HEK293T (cell line): Measurements from ENCODE around the gene TRIP4.
"Not testable (repeated sequence)": the region's sequence is repeated elsewhere in the genome, so short reads cannot be mapped to it uniquely, and the experiment has no call there.

Experiments
- CTCF ChIA-PET: fragments of 350-600 bp; formaldehyde crosslinking; extraction: SDS; loops from one replicate; lab custom pipeline; 2021; ENCODE audit warnings: antibody characterized with exemption, inconsistent platforms; lab: Yijun Ruan, JAX
- POLR2A ChIA-PET: fragments of 350-600 bp; formaldehyde crosslinking; extraction: SDS; loops from one replicate; lab custom pipeline; 2020; ENCODE audit warnings: antibody characterized with exemption, inconsistent platforms; lab: Yijun Ruan, JAX
- DNase-seq: peaks from one replicate; pipeline ENCODE4 v3.0.0; 2012; ENCODE audit warnings: mixed read lengths; ENCODE audit errors: extremely low spot score
- ARNT ChIP-seq: fragments of 450-650 bp; IDR thresholded peaks from 2 replicates; pipeline ENCODE4 v1.6.1; 2017; ENCODE audit warnings: mild to moderate bottlenecking
- BHLHE40 ChIP-seq: fragments of 450-650 bp; IDR thresholded peaks from 2 replicates; pipeline ENCODE4 v1.6.1; 2016; ENCODE audit warnings: mild to moderate bottlenecking, moderate library complexity, borderline replicate concordance
- CTBP1 ChIP-seq: fragments of 450-650 bp; IDR thresholded peaks from 2 replicates; pipeline ENCODE4 v1.6.1; 2016; ENCODE audit warnings: borderline replicate concordance
- ELF4 ChIP-seq: fragments of 450-650 bp; IDR thresholded peaks from 2 replicates; pipeline ENCODE4 v1.6.1; 2017; ENCODE audit warnings: antibody characterized with exemption
- FOXA1 ChIP-seq: fragments of 450-650 bp; IDR thresholded peaks from 2 replicates; pipeline ENCODE4 v1.6.1; 2016; ENCODE audit warnings: mild to moderate bottlenecking
- FOXK2 ChIP-seq: fragments of 450-650 bp; IDR thresholded peaks from 2 replicates; pipeline ENCODE4 v1.6.1; 2016; ENCODE audit warnings: mild to moderate bottlenecking
- FOXM1 ChIP-seq: fragments of 450-650 bp; IDR thresholded peaks from 2 replicates; pipeline ENCODE4 v1.6.1; 2017; ENCODE audit warnings: mild to moderate bottlenecking, borderline replicate concordance
- HDGF ChIP-seq: fragments of 450-650 bp; IDR thresholded peaks from 2 replicates; pipeline ENCODE4 v1.6.1; 2017; ENCODE audit warnings: antibody characterized with exemption, borderline replicate concordance
- L3MBTL2 ChIP-seq: fragments of 450-650 bp; conservative IDR thresholded peaks from 2 replicates; pipeline ENCODE4 v1.6.1; 2016; ENCODE audit warnings: mild to moderate bottlenecking
- LEF1 ChIP-seq: fragments of 450-650 bp; IDR thresholded peaks from 2 replicates; pipeline ENCODE4 v1.6.1; 2017; ENCODE audit warnings: mild to moderate bottlenecking, borderline replicate concordance
- NFRKB ChIP-seq: fragments of 450-650 bp; IDR thresholded peaks from 2 replicates; pipeline ENCODE4 v1.6.1; 2016; ENCODE audit warnings: mild to moderate bottlenecking, moderate library complexity
- SP1 ChIP-seq: fragments of 450-650 bp; IDR thresholded peaks from 2 replicates; pipeline ENCODE4 v1.6.1; 2017
- SUZ12 ChIP-seq: fragments of 450-650 bp; IDR thresholded peaks from 2 replicates; pipeline ENCODE4 v1.6.1; 2016; ENCODE audit warnings: mild to moderate bottlenecking
- TARDBP ChIP-seq: fragments of 450-650 bp; IDR thresholded peaks from 2 replicates; pipeline ENCODE4 v1.6.1; 2016
- ZNF384 ChIP-seq: fragments of 450-650 bp; IDR thresholded peaks from 2 replicates; pipeline ENCODE4 v1.6.1; 2016
- TF ChIP-seq, protein P1 (sequence below): fragments of 450-650 bp; IDR thresholded peaks from 2 replicates; pipeline ENCODE4 v1.6.1; 2016

TRIP4 gene

DNA sequence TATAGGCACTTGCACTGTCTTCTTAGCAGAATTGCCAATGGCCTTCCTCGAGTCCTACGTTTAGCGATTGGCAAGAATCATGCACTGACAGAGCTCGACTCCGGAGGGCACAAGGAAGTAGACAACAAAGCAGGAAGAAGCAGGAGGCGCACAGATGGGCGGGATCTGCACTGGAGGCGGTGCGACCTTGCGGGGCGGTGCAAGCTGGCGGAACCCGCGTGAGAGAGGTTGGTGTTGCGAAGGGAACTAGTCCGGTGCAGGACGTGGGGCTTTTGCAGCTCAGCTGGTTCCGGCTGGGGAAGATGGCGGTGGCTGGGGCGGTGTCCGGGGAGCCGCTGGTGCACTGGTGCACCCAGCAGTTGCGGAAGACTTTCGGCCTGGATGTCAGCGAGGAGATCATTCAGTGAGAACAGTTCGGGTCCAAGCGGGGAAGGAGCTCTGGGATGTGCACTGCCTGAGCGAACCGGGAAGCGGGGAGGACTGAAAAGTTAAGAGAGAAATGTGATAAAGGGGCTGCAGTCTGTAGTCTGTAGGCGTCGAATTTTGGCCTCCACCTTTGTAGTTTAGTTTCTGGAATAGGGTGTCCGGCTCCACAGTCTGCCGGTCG, at the start of gene TRIP4:
TSS of gene TRIP4 (plus strand) at position 275 of the 607 bp plus-strand sequence. CDS start at position 303, 28 bp downstream.
- POLR2A ChIA-PET = interaction anchor here (0.6 to 2.2 kb wide), 10 partner anchors 9 to 1147 kb away, joined by 3 to 7 read pairs (median 4); partner anchors contain the start of genes PPIB and ZNF609
- peak; percentile 85 for DNase-seq
- TF ChIP-seq ARNT = no peak
- TF ChIP-seq SUZ12 = no peak
- no peak for TF ChIP-seq BHLHE40
- TF ChIP-seq SP1 = no peak
- TF ChIP-seq LEF1 = no peak; the same call in 1 of the 2 replicates
- no peak for TF ChIP-seq HDGF
- TF ChIP-seq FOXM1 = peak; percentile 86; the same call in 1 of the 2 replicates
- no peak for TF ChIP-seq FOXK2
- peak; percentile 85 for TF ChIP-seq L3MBTL2
- TF ChIP-seq FOXA1 = no peak
- TF ChIP-seq NFRKB = peak; percentile 74
- TF ChIP-seq, protein P1, sequence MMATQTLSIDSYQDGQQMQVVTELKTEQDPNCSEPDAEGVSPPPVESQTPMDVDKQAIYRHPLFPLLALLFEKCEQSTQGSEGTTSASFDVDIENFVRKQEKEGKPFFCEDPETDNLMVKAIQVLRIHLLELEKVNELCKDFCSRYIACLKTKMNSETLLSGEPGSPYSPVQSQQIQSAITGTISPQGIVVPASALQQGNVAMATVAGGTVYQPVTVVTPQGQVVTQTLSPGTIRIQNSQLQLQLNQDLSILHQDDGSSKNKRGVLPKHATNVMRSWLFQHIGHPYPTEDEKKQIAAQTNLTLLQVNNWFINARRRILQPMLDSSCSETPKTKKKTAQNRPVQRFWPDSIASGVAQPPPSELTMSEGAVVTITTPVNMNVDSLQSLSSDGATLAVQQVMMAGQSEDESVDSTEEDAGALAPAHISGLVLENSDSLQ = peak; percentile 56
- TF ChIP-seq ELF4 = peak; percentile 77
- TF ChIP-seq ZNF384 = 0 out of 2 replicates have a peak, but pooled peaks have one; percentile 8
- TF ChIP-seq CTBP1 = peak; percentile 92
- no peak for TF ChIP-seq TARDBP
- CTCF ChIA-PET = no interaction called here

DNA sequence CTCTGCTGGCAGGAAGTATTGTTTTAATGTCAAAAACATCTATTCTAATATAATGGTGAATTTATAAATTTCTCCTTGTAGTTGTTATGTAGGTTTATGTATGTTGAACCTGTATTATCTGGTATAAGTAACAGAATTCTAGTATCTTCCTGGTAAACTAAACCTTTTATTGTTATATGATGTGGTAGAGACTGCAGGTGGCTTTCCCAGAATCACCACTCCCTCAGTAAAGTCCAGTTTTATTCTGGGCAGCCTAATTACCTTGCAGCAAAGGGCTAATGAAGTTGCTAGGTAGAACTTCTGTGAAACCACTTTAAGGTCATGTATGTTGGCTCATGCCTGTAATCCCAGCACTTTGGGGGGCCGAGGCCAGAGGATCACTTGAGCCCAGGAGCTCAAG, 47.3 kb upstream of the TRIP4 start:
- no peak for DNase-seq
- CTCF ChIA-PET = no interaction called here
- TF ChIP-seq SP1 (no peak), LEF1 (no peak), BHLHE40 (no peak)
- POLR2A ChIA-PET = interaction anchor here (0.8 kb wide), 1 partner anchor 30 kb away, joined by 3 read pairs; no protein-coding TSS in a partner anchor

DNA sequence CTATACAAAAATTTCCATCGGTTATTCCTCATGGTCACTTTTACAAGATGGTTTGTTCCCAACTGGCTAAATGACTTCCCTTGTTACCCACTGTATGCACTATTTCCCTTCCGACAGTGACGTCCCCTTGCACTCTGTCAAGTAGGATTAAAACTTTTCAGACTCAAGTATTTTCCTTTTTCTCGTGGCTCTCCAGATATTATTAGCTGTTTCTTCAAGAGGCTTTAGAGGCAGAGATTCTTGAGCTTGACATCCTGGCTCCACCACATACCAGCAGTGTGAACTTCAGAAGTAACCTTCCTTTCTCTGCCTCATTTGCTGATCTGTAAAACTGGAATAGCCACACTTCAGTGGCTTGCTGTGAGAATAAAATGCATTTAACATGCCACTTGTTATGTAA, 45.7 kb upstream of the TRIP4 start:
- ChIA-PET POLR2A (no interaction called here), CTCF (no interaction called here)
- DNase-seq = no peak
- TF ChIP-seq HDGF = no peak
- TF ChIP-seq L3MBTL2 = no peak
- no peak for TF ChIP-seq SP1
- TF ChIP-seq CTBP1 = no peak
- TF ChIP-seq TARDBP = no peak
- no peak for TF ChIP-seq FOXA1
- no peak for TF ChIP-seq ZNF384
- no peak for TF ChIP-seq ARNT
- no peak for TF ChIP-seq NFRKB
- no peak for TF ChIP-seq FOXK2
- TF ChIP-seq FOXM1 = no peak
- no peak for TF ChIP-seq BHLHE40
- TF ChIP-seq, protein P1 = no peak
- no peak for TF ChIP-seq SUZ12
- no peak for TF ChIP-seq ELF4
- TF ChIP-seq LEF1 = no peak

DNA sequence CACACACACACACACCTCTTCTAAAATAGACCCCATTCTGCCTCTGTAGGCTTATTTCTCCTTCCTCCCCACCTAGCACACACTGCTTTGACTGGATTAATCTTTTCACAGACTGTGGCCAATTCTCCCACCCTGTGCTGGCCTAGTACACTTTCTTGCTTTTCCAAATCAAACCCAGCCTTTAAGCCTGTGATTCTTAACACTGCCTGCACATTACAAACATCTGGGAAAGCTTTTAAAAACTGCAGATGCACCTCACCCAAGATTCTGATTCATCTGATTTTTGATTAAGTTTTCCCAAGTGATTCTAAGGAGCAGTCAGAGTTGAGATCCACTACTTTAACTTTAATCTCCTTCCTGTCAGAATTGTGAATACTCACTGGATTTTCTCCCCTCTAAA, 44.4 kb upstream of the TRIP4 start:
- no peak for TF ChIP-seq SUZ12
- no peak for TF ChIP-seq NFRKB

DNA sequence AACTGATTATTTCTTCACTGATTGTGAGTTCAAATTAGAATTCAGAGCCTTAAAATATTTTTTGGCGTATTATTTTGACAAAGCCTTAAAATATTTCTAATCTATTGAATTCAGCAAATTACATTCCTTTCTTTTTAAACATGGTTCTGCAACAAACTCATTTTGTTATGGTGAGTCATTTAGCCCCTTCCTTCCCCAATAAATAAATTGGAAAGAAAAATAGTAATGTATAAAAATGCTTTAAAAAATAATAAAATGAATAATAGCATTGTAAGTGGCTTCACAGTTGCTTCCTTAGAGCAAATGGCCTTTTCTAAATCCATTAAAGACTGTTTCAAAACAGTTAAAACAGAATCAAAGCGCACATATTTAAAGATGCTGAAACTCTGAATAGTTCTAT, 43.8 kb upstream of the TRIP4 start:
- POLR2A ChIA-PET = no interaction called here
- CTCF ChIA-PET = no interaction called here
- TF ChIP-seq NFRKB (no peak), HDGF (no peak), ELF4 (no peak), TARDBP (no peak), FOXK2 (no peak), L3MBTL2 (no peak), LEF1 (no peak), CTBP1 (no peak), FOXA1 (no peak), ZNF384 (no peak), SP1 (no peak), BHLHE40 (no peak)
- TF ChIP-seq, protein P1 = no peak
- no peak for DNase-seq

More for the DNA sequence above, 44.4 kb upstream of the TRIP4 start:
- DNase-seq = no peak
- POLR2A ChIA-PET = no interaction called here
- CTCF ChIA-PET = no interaction called here

DNA sequence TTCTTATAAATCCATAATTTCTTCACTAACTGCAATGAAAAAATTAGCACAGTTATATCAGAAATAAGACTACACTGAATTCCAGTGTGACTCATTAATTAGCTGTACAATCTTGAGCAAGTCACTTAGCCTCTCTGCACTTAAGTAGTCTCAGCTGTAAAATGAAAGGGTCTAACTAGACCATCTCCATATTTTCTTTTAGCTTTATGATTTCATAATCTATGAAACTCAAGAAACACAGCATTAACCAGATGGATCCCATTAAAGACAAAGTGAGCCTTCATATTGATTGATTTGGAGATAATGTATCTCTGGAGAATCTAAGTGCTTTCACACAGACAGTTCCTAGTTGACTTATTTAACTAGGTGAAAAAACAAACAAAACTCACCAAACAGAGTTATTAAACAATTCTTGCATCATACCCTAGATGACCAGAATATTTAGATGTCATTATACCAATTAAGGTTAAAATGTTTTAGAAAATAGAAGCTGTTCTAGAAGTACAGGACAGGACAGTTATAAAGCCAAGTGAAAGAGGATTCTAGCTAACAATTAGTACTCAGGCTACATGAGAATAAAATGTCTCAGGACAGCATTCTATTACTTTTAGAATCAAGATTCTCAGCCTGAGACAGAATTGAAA, 42.9 kb upstream of the TRIP4 start:
- ChIA-PET CTCF (no interaction called here), POLR2A (no interaction called here)
- TF ChIP-seq SUZ12 (no peak), LEF1 (no peak), BHLHE40 (no peak), TARDBP (no peak), FOXM1 (no peak), CTBP1 (no peak), NFRKB (no peak), L3MBTL2 (no peak), ARNT (no peak), SP1 (no peak), FOXA1 (no peak), ELF4 (no peak), FOXK2 (no peak), ZNF384 (no peak), HDGF (no peak)
- TF ChIP-seq, protein P1 = no peak
- no peak for DNase-seq

DNA sequence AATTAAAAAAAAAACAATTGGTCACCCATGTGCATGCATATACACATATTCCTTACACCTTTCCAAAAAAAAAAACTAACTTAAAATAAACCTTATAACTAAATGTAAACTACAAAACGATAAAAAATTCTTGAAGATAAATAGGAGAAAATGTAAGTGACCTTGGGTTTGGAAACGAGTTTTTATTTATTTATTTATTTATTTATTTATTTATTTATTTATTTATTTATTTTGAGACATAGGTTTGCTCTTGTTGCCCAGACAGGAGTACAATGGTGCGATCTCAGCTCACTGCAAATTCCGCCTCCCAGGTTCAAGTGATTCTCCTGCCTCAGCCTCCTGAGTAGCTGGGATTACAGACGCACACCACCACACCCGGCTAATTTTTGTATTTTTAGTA, 41.4 kb upstream of the TRIP4 start:
- CTCF ChIA-PET, POLR2A ChIA-PET, DNase-seq: not testable (repeated sequence)
